IMR-90 (cell line): ENCODE measurements around the gene CTXN3. TPM values are rescaled to one million over a fixed set of nuclear protein-coding genes. Genes with fewer than 3 reads are reported as not detected.

Source experiments
- ATAC-seq: fragments of 200-7000 bp; cut with Tn5 transposase; 2 replicates; pipeline ENCODE4 v1.9.1; 2020; ENCODE audit warnings: low read depth, mild to moderate bottlenecking, moderate library complexity
- BruUV-seq: library from RNA; stranded (reverse); fragments of 400-500 nt; replicated peaks from 2 replicates; lab custom pipeline; 2021; lab: Mats Ljungman, UMichigan
- CTCF ChIA-PET: fragments of 300-600 bp; formaldehyde crosslinking; extraction: SDS; loops from one replicate; lab custom pipeline; 2021; ENCODE audit warnings: antibody characterized with exemption; lab: Yijun Ruan, JAX
- POLR2A ChIA-PET: fragments of 300-600 bp; sonication (Branson Sonifier 250); formaldehyde crosslinking; loops from one replicate; lab custom pipeline; 2022; ENCODE audit warnings: antibody characterized with exemption; ENCODE audit not compliant: unreplicated experiment; lab: Charles Lee
- DNase-seq: peaks from one replicate; pipeline ENCODE4 v3.0.0; 2013
- H2AFZ ChIP-seq: replicated peaks from 2 replicates; pipeline ENCODE3; 2013; ENCODE audit warnings: low read length, mild to moderate bottlenecking; ENCODE audit not compliant: poor library complexity
- H2AK5ac ChIP-seq: 2 replicates; pipeline ENCODE4 v1.6.1; 2013; ENCODE audit warnings: low read depth, low read length, inconsistent platforms
- H2AK9ac ChIP-seq: replicated peaks from 2 replicates; pipeline ENCODE3; 2013; ENCODE audit warnings: mild to moderate bottlenecking, low read depth, low read length, moderate library complexity; ENCODE audit not compliant: poor library complexity
- H2BK120ac ChIP-seq: 2 replicates; pipeline ENCODE4 v1.6.1; 2013; ENCODE audit warnings: low read depth, low read length, inconsistent platforms
- H2BK15ac ChIP-seq: 3 replicates; pipeline ENCODE4 v1.6.1; 2013; ENCODE audit warnings: low read depth, low read length, inconsistent platforms
- H2BK20ac ChIP-seq: 2 replicates; pipeline ENCODE4 v1.6.1; 2013; ENCODE audit warnings: low read depth, mild to moderate bottlenecking, inconsistent platforms, low read length, moderate library complexity
- H2BK5ac ChIP-seq: 2 replicates; pipeline ENCODE4 v1.6.1; 2013; ENCODE audit warnings: mild to moderate bottlenecking, low read depth, low read length, inconsistent platforms; ENCODE audit not compliant: poor library complexity, severe bottlenecking
- H3K14ac ChIP-seq: replicated peaks from 2 replicates; pipeline ENCODE4 v1.6.1; 2013; ENCODE audit warnings: low read depth, low read length, inconsistent platforms
- H3K18ac ChIP-seq: 2 replicates; pipeline ENCODE4 v1.6.1; 2013; ENCODE audit warnings: low read depth, low read length, control low read depth
- H3K23ac ChIP-seq: 2 replicates; pipeline ENCODE4 v1.6.1; 2013; ENCODE audit warnings: low read depth, low read length, inconsistent platforms
- H3K27ac ChIP-seq: 2 replicates; pipeline ENCODE4 v1.5.1; 2013; ENCODE audit warnings: mild to moderate bottlenecking, control low read depth, low read length; ENCODE audit not compliant: insufficient read depth
- H3K27me3 ChIP-seq: 2 replicates; pipeline ENCODE4 v1.6.1; 2013; ENCODE audit warnings: low read length; ENCODE audit not compliant: control insufficient read depth, insufficient read depth
- H3K36me3 ChIP-seq: 2 replicates; pipeline ENCODE4 v1.6.1; 2013; ENCODE audit warnings: low read length, mixed read lengths; ENCODE audit not compliant: control insufficient read depth, insufficient read depth
- H3K4ac ChIP-seq: 2 replicates; pipeline ENCODE4 v1.6.1; 2013; ENCODE audit warnings: low read depth, low read length, inconsistent platforms
- H3K4me1 ChIP-seq: 2 replicates; pipeline ENCODE4 v1.6.1; 2013; ENCODE audit warnings: low read length, mixed read lengths; ENCODE audit not compliant: control insufficient read depth, insufficient read depth
- H3K4me2 ChIP-seq: 2 replicates; pipeline ENCODE4 v1.6.1; 2013; ENCODE audit warnings: low read depth, mild to moderate bottlenecking, control low read depth, low read length, moderate library complexity
- H3K4me3 ChIP-seq: 2 replicates; pipeline ENCODE4 v1.5.1; 2013; ENCODE audit warnings: low read depth, mild to moderate bottlenecking, control low read depth, low read length, moderate library complexity; ENCODE audit not compliant: insufficient read depth
- H3K56ac ChIP-seq: 2 replicates; pipeline ENCODE4 v1.6.1; 2013; ENCODE audit warnings: low read length, inconsistent platforms; ENCODE audit not compliant: insufficient read depth; ENCODE audit errors: extremely low read depth
- H3K79me1 ChIP-seq, 2 experiments: 2 replicates each; pipeline ENCODE4 v1.6.1; 2013; ENCODE audit warnings: low read length in 2 of 2, inconsistent platforms in 1 of 2, low read depth in 1 of 2
- H3K9ac ChIP-seq: 2 replicates; pipeline ENCODE4 v1.6.1; 2013; ENCODE audit warnings: low read depth, low read length, control low read depth
- H3K9me1 ChIP-seq: 2 replicates; pipeline ENCODE4 v1.6.1; 2013; ENCODE audit warnings: low read length, inconsistent platforms; ENCODE audit not compliant: insufficient read depth
- H3K9me3 ChIP-seq: 2 replicates; pipeline ENCODE4 v1.6.1; 2013; ENCODE audit warnings: low read length; ENCODE audit not compliant: control insufficient read depth, insufficient read depth
- H4K20me1 ChIP-seq: 2 replicates; pipeline ENCODE4 v1.6.1; 2013; ENCODE audit warnings: low read length, inconsistent platforms; ENCODE audit not compliant: insufficient read depth
- H4K5ac ChIP-seq: 2 replicates; pipeline ENCODE4 v1.6.1; 2013; ENCODE audit warnings: mild to moderate bottlenecking, low read depth, low read length, control low read depth
- H4K8ac ChIP-seq, 2 experiments: 2 replicates each; pipeline ENCODE4 v1.6.1; 2013; ENCODE audit warnings: low read depth in 2 of 2, low read length in 2 of 2, control low read depth in 1 of 2, inconsistent platforms in 1 of 2
- H4K91ac ChIP-seq: 2 replicates; pipeline ENCODE4 v1.6.1; 2013; ENCODE audit warnings: low read depth, low read length, inconsistent platforms; ENCODE audit not compliant: insufficient read depth
- BHLHE40 ChIP-seq: fragments of 150-350 bp; IDR thresholded peaks from 2 replicates; pipeline ENCODE4 v1.6.1; 2016; ENCODE audit warnings: mild to moderate bottlenecking, low read depth, low read length
- CEBPB ChIP-seq: IDR thresholded peaks from 2 replicates; pipeline ENCODE4 v1.6.1; 2012; ENCODE audit warnings: low read depth, low read length, improper control_type of control experiment
- CHD1 ChIP-seq: IDR thresholded peaks from 2 replicates; pipeline ENCODE4 v1.6.1; 2012; ENCODE audit warnings: low read depth, low read length, improper control_type of control experiment
- FOS ChIP-seq: fragments of 150-350 bp; IDR thresholded peaks from 2 replicates; pipeline ENCODE4 v1.6.1; 2016; ENCODE audit warnings: low read depth, low read length
- MAFK ChIP-seq: IDR thresholded peaks from 2 replicates; pipeline ENCODE4 v1.6.1; 2012; ENCODE audit warnings: low read depth, low read length, improper control_type of control experiment
- MAZ ChIP-seq: IDR thresholded peaks from 2 replicates; pipeline ENCODE4 v1.6.1; 2012; ENCODE audit warnings: low read depth, mild to moderate bottlenecking, low read length, improper control_type of control experiment, moderate library complexity, borderline replicate concordance
- MXI1 ChIP-seq: IDR thresholded peaks from 2 replicates; pipeline ENCODE4 v1.6.1; 2012; ENCODE audit warnings: low read depth, mild to moderate bottlenecking, low read length, moderate library complexity, borderline replicate concordance
- NFE2L2 ChIP-seq: fragments of 150-350 bp; IDR thresholded peaks from 2 replicates; pipeline ENCODE4 v1.6.1; 2016; ENCODE audit warnings: low read depth, mild to moderate bottlenecking, low read length
- POLR2A ChIP-seq: IDR thresholded peaks from 2 replicates; pipeline ENCODE4 v1.6.1; 2012; ENCODE audit warnings: mild to moderate bottlenecking, low read depth, low read length
- RAD21 ChIP-seq: IDR thresholded peaks from 2 replicates; pipeline ENCODE4 v1.6.1; 2012; ENCODE audit warnings: low read length, improper control_type of control experiment
- RCOR1 ChIP-seq: IDR thresholded peaks from 2 replicates; pipeline ENCODE4 v1.6.1; 2012; ENCODE audit warnings: mild to moderate bottlenecking, low read length, improper control_type of control experiment; ENCODE audit not compliant: insufficient replicate concordance
- RFX5 ChIP-seq: IDR thresholded peaks from 2 replicates; pipeline ENCODE4 v1.8.0; 2012; ENCODE audit warnings: low read depth, mild to moderate bottlenecking, low read length, moderate library complexity
- SMC3 ChIP-seq: fragments of 150-350 bp; IDR thresholded peaks from 2 replicates; pipeline ENCODE4 v1.6.1; 2016; ENCODE audit warnings: low read depth, mild to moderate bottlenecking, antibody characterized with exemption, low read length, moderate library complexity
- WGBS, 2 experiments: methylation state at CpG; one replicate each; pipeline versions ENCODE4 v1.1.5 to v1.1.7; 2013; ENCODE audit warnings: missing lambda C conversion rate in 2 of 2; ENCODE audit not compliant: insufficient read length in 1 of 2; ENCODE audit errors: extremely low coverage in 2 of 2; 5-methylcytosine and 5-hydroxymethylcytosine counted together
- dilution Hi-C: fragments of 300-500 bp; cut with HindIII; formaldehyde crosslinking; loops from one replicate; pipeline ENCODE4 v1.14.3; 2018; ENCODE audit warnings: low sequenced_read_pairs; ENCODE audit not compliant: unreplicated experiment
- in situ Hi-C: fragments of 300-500 bp; cut with MboI; formaldehyde crosslinking; loops from 3 replicates; pipeline ENCODE4 v1.14.3; 2019; ENCODE audit warnings: low sequenced_read_pairs, inconsistent platforms, mixed read lengths
- intact Hi-C: fragments of 100-400 bp; cut with micrococcal nuclease; formaldehyde crosslinking; loops from 2 replicates; pipeline ENCODE4 v1.10.0; 2022
- polyA plus RNA-seq, 3 experiments: library from polyadenylated mRNA; depleted of rRNA; stranded (reverse); fragments of >200 nt; gene quantifications; 2 replicates each; pipeline ENCODE4 v1.2.3, GENCODE V29; 2012; ENCODE audit warnings: low replicate concordance in 1 of 3
- total RNA-seq: library from RNA; depleted of rRNA; stranded (reverse); fragments of >200 nt; gene quantifications from 2 replicates; pipeline ENCODE4 v1.2.3, GENCODE V29; 2012
- TF ChIP-seq, protein P1 (sequence below): fragments of 150-350 bp; IDR thresholded peaks from 2 replicates; pipeline ENCODE4 v1.6.1; 2016; ENCODE audit warnings: low read depth, mild to moderate bottlenecking, low read length, moderate library complexity, borderline replicate concordance
- TF ChIP-seq, protein P2 (sequence below): fragments of 150-350 bp; IDR thresholded peaks from 2 replicates; pipeline ENCODE4 v1.6.1; 2017; ENCODE audit warnings: mild to moderate bottlenecking, antibody characterized with exemption, low read length, low read depth
- TF ChIP-seq, protein P3 (sequence below): conservative IDR thresholded peaks from 2 replicates; pipeline ENCODE4 v1.5.1; 2012; ENCODE audit warnings: mild to moderate bottlenecking, low read depth, low read length, improper control_type of control experiment

The CTXN3 gene
- total and polyA plus RNA-seq, 2 of the 4 experiments (the other 2 are of a cell fraction): not detected

DNA sequence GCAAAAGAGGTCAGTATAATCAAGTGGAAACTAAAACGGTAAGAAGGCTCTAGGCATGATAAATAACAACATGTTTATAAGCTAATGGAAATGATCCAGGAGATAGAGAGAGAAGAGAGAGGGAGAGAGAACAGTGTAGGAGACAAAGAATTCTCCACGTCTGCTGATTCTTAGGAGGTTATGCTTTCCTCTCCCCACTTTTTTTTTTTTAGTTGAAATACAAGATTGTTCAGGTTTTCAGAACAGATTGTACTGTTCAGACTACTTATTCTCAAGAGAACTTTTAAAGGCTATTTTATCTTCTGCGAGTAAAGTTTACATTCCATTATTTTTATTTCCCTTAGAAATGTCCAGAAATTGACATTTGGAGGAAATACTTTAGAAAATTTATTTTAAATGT lies 58.3 kb downstream of the CTXN3 start:
- Histone ChIP-seq H3K27me3 (peaks cover 2% of the 10 kb centered on the region; the same call in 1 of the 2 replicates), H2BK20ac (no peak overlapping the region), H3K9me3 (no peaks in the 10 kb centered on the region), H3K14ac (no peak overlapping the region), H4K20me1 (no peaks in the 10 kb centered on the region), H2BK5ac (no peak overlapping the region), H4K5ac (no peak overlapping the region), H4K91ac (no peak overlapping the region), H3K9me1 (no peaks in the 10 kb centered on the region), H3K4ac (no peak overlapping the region), H3K79me1 (no peaks in the 10 kb centered on the region), H3K4me3 (no peak overlapping the region), H3K23ac (no peak overlapping the region; the same call in 1 of the 2 replicates), H3K27ac (no peak overlapping the region), H3K4me1 (peaks cover 3% of the 10 kb centered on the region; the same call in 1 of the 2 replicates), H4K8ac (no peak overlapping the region), H3K36me3 (no peaks in the 10 kb centered on the region), H2AFZ (no peak overlapping the region), H3K9ac (no peak overlapping the region), H2BK120ac (no peak overlapping the region), H3K4me2 (no peak overlapping the region), H2AK9ac (no peak overlapping the region), H2BK15ac (no peak overlapping the region), H3K56ac (no peak overlapping the region), H3K18ac (no peak overlapping the region), H2AK5ac (no peak overlapping the region)
- ATAC-seq (peak; percentile 32), DNase-seq (no peak)
- intact Hi-C loops: no loop called here
- in situ Hi-C loops: no loop called here
- ChIA-PET POLR2A (no interaction called here), CTCF (no interaction called here)
- no CpG with 5 or more reads among the region's 3 CpGs for WGBS, 2 experiments
- BruUV-seq: no TSS peak
- TF ChIP-seq RAD21 (no peak), SMC3 (no peak), CEBPB (no peak), RFX5 (no peak), BHLHE40 (no peak), FOS (no peak), MXI1 (no peak), RCOR1 (no peak), POLR2A (no peak), MAFK (no peak), CHD1 (no peak), MAZ (no peak), NFE2L2 (no peak)
- TF ChIP-seq, protein P1, sequence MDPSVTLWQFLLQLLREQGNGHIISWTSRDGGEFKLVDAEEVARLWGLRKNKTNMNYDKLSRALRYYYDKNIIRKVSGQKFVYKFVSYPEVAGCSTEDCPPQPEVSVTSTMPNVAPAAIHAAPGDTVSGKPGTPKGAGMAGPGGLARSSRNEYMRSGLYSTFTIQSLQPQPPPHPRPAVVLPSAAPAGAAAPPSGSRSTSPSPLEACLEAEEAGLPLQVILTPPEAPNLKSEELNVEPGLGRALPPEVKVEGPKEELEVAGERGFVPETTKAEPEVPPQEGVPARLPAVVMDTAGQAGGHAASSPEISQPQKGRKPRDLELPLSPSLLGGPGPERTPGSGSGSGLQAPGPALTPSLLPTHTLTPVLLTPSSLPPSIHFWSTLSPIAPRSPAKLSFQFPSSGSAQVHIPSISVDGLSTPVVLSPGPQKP: no peak
- TF ChIP-seq, protein P2, sequence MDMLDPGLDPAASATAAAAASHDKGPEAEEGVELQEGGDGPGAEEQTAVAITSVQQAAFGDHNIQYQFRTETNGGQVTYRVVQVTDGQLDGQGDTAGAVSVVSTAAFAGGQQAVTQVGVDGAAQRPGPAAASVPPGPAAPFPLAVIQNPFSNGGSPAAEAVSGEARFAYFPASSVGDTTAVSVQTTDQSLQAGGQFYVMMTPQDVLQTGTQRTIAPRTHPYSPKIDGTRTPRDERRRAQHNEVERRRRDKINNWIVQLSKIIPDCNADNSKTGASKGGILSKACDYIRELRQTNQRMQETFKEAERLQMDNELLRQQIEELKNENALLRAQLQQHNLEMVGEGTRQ: no peak
- TF ChIP-seq, protein P3, sequence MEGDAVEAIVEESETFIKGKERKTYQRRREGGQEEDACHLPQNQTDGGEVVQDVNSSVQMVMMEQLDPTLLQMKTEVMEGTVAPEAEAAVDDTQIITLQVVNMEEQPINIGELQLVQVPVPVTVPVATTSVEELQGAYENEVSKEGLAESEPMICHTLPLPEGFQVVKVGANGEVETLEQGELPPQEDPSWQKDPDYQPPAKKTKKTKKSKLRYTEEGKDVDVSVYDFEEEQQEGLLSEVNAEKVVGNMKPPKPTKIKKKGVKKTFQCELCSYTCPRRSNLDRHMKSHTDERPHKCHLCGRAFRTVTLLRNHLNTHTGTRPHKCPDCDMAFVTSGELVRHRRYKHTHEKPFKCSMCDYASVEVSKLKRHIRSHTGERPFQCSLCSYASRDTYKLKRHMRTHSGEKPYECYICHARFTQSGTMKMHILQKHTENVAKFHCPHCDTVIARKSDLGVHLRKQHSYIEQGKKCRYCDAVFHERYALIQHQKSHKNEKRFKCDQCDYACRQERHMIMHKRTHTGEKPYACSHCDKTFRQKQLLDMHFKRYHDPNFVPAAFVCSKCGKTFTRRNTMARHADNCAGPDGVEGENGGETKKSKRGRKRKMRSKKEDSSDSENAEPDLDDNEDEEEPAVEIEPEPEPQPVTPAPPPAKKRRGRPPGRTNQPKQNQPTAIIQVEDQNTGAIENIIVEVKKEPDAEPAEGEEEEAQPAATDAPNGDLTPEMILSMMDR: no peak
- dilution Hi-C loops: no loop called here
